H1 (cell line): ENCODE measurements around the gene NAXD. TPM values are rescaled to one million over a fixed set of nuclear protein-coding genes. Genes with fewer than 3 reads are reported as not detected.

Source experiments
- CTCF ChIA-PET: fragments of 300-600 bp; sonication (Branson Sonifier 250); formaldehyde crosslinking; loops from one replicate; lab custom pipeline; 2021; ENCODE audit not compliant: partially characterized antibody; lab: Charles Lee
- POLR2A ChIA-PET: fragments of 300-600 bp; sonication (Branson Sonifier 250); formaldehyde crosslinking; loops from one replicate; lab custom pipeline; 2021; ENCODE audit warnings: inconsistent platforms; ENCODE audit not compliant: partially characterized antibody; lab: Charles Lee
- DNase-seq, 2 experiments: peaks; one replicate each; pipeline versions ENCODE4 v3.0.0 to v3.0.0-alpha.2; 2010 to 2022; ENCODE audit warnings: low spot score in 2 of 2, low read depth in 1 of 2, mixed read lengths in 1 of 2
- FAIRE-seq: peaks from 2 replicates; lab custom pipeline; 2011; peaks lifted over from hg19 to GRCh38; lab: Jason Lieb, UNC
- H2AFZ ChIP-seq: 2 replicates; pipeline ENCODE4 v1.8.1; 2012; ENCODE audit warnings: low read length, inconsistent platforms
- H2AK5ac ChIP-seq: 2 replicates; pipeline ENCODE4 v1.6.1; 2013; ENCODE audit warnings: low read depth, low read length
- H2BK120ac ChIP-seq: replicated peaks from 2 replicates; pipeline ENCODE3; 2013; ENCODE audit warnings: low read depth, low read length, inconsistent platforms
- H2BK12ac ChIP-seq: 2 replicates; pipeline ENCODE4 v1.6.1; 2013; ENCODE audit warnings: low read depth, low read length
- H2BK15ac ChIP-seq: 2 replicates; pipeline ENCODE4 v1.6.1; 2013; ENCODE audit warnings: low read length
- H2BK20ac ChIP-seq: 2 replicates; pipeline ENCODE4 v1.6.1; 2013; ENCODE audit warnings: low read length
- H2BK5ac ChIP-seq: 2 replicates; pipeline ENCODE4 v1.6.1; 2013; ENCODE audit warnings: low read depth, low read length
- H3K14ac ChIP-seq: 2 replicates; pipeline ENCODE4 v1.6.1; 2013; ENCODE audit warnings: inconsistent platforms; ENCODE audit not compliant: insufficient read length
- H3K18ac ChIP-seq: 2 replicates; pipeline ENCODE4 v1.6.1; 2013; ENCODE audit warnings: low read length; ENCODE audit errors: extremely low read depth
- H3K23ac ChIP-seq: 2 replicates; pipeline ENCODE4 v1.6.1; 2013; ENCODE audit warnings: inconsistent platforms; ENCODE audit not compliant: insufficient read length
- H3K23me2 ChIP-seq: 2 replicates; pipeline ENCODE4 v1.6.1; 2013; ENCODE audit warnings: low read depth, low read length
- H3K27ac ChIP-seq: 2 replicates; pipeline ENCODE4 v1.6.1; 2011; ENCODE audit warnings: low read depth, low read length, inconsistent platforms
- H3K27me3 ChIP-seq, 4 experiments: replicated peaks in 1 of 4; 1 replicate in 1 of 4; 2 replicates in 3 of 4; pipeline versions ENCODE4 v1.6.1 to v1.8.1; 2011 to 2013; ENCODE audit warnings: low read length in 3 of 4, mild to moderate bottlenecking in 3 of 4, inconsistent platforms in 2 of 4, mixed read lengths in 2 of 4, moderate library complexity in 1 of 4; ENCODE audit not compliant: control insufficient read depth in 3 of 4, insufficient read depth in 3 of 4; ENCODE audit errors: extremely low read depth in 1 of 4
- H3K36me3 ChIP-seq, 4 experiments: 2 replicates each; pipeline versions ENCODE4 v1.6.1 to v1.8.1; 2011 to 2013; ENCODE audit warnings: mild to moderate bottlenecking in 4 of 4, low read length in 3 of 4, moderate library complexity in 2 of 4, control low read depth in 1 of 4, inconsistent platforms in 1 of 4; ENCODE audit not compliant: insufficient read depth in 4 of 4, control insufficient read depth in 2 of 4
- H3K4ac ChIP-seq: replicated peaks from 2 replicates; pipeline ENCODE3; 2013; ENCODE audit warnings: low read length, low read depth, mixed read lengths, inconsistent platforms; ENCODE audit not compliant: insufficient read length
- H3K4me1 ChIP-seq, 4 experiments: replicated peaks in 1 of 4; 1 replicate in 1 of 4; 2 replicates in 3 of 4; pipeline versions ENCODE4 v1.6.1 to v1.8.1; 2011 to 2013; ENCODE audit warnings: low read length in 3 of 4, inconsistent platforms in 2 of 4, mixed read lengths in 1 of 4; ENCODE audit not compliant: insufficient read depth in 4 of 4, control insufficient read depth in 3 of 4
- H3K4me2 ChIP-seq, 2 experiments: 2 replicates each; pipeline versions ENCODE4 v1.6.1 to v1.8.1; 2011 to 2013; ENCODE audit warnings: low read depth in 2 of 2, low read length in 2 of 2, control low read depth in 1 of 2, inconsistent platforms in 1 of 2, mild to moderate bottlenecking in 1 of 2; ENCODE audit not compliant: insufficient read depth in 1 of 2
- H3K4me3 ChIP-seq, 4 experiments: fragments of 200-600, 300-600 bp in 1 of 4; sonication (generic), shearing (Covaris generic), sonication (Bioruptor Twin) in 1 of 4; 2 replicates each; pipeline versions ENCODE4 v1.5.1 to v1.8.1; 2011 to 2016; ENCODE audit warnings: low read length in 4 of 4, low read depth in 3 of 4, control low read depth in 2 of 4, inconsistent platforms in 2 of 4, mild to moderate bottlenecking in 2 of 4, mixed read lengths in 1 of 4, moderate library complexity in 1 of 4; ENCODE audit not compliant: insufficient read depth in 2 of 4; ENCODE audit errors: extremely low read depth in 1 of 4
- H3K56ac ChIP-seq: replicated peaks from 2 replicates; pipeline ENCODE3; 2013; ENCODE audit warnings: low read depth, mild to moderate bottlenecking, mixed read lengths, low read length, inconsistent platforms; ENCODE audit not compliant: insufficient read length
- H3K79me1 ChIP-seq: 2 replicates; pipeline ENCODE4 v1.6.1; 2013; ENCODE audit warnings: low read depth, low read length, control low read depth
- H3K79me2 ChIP-seq, 2 experiments: 2 replicates each; pipeline versions ENCODE4 v1.6.1 to v1.8.1; 2012 to 2013; ENCODE audit warnings: low read length in 2 of 2, mild to moderate bottlenecking in 2 of 2, inconsistent platforms in 1 of 2; ENCODE audit not compliant: insufficient read depth in 2 of 2, control insufficient read depth in 1 of 2
- H3K9ac ChIP-seq, 4 experiments: replicated peaks in 1 of 4; 1 replicate in 1 of 4; 2 replicates in 3 of 4; pipeline versions ENCODE4 v1.6.1 to v1.8.1; 2011 to 2013; ENCODE audit warnings: low read depth in 3 of 4, low read length in 3 of 4, control low read depth in 2 of 4, mild to moderate bottlenecking in 2 of 4, moderate library complexity in 2 of 4, inconsistent platforms in 1 of 4; ENCODE audit errors: extremely low read depth in 1 of 4
- H3K9me3 ChIP-seq, 2 experiments: 2 replicates each; pipeline versions ENCODE4 v1.6.1 to v1.8.1; 2012 to 2013; ENCODE audit warnings: mild to moderate bottlenecking in 2 of 2, moderate library complexity in 2 of 2, control low read depth in 1 of 2, inconsistent platforms in 1 of 2, low read depth in 1 of 2, low read length in 1 of 2, mixed read lengths in 1 of 2; ENCODE audit not compliant: insufficient read depth in 2 of 2
- H4K20me1 ChIP-seq, 2 experiments: replicated peaks in 1 of 2; 2 replicates each; pipeline versions ENCODE3 to v1.8.1; 2011 to 2013; ENCODE audit warnings: inconsistent platforms in 2 of 2, low read length in 2 of 2, mild to moderate bottlenecking in 1 of 2; ENCODE audit not compliant: insufficient read depth in 2 of 2, control insufficient read depth in 1 of 2
- H4K5ac ChIP-seq: 2 replicates; pipeline ENCODE4 v1.6.1; 2013; ENCODE audit warnings: low read length, low read depth, mixed read lengths, inconsistent platforms; ENCODE audit not compliant: insufficient read length
- H4K8ac ChIP-seq: 2 replicates; pipeline ENCODE4 v1.8.0; 2013; ENCODE audit warnings: mild to moderate bottlenecking, moderate library complexity, low read length, inconsistent platforms; ENCODE audit not compliant: insufficient read depth; ENCODE audit errors: extremely low read depth
- H4K91ac ChIP-seq: replicated peaks from 2 replicates; pipeline ENCODE3; 2013; ENCODE audit warnings: low read length, mixed read lengths, inconsistent platforms; ENCODE audit not compliant: insufficient read length
- EZH2 ChIP-seq: fragments of 200-600 bp; sonication (generic); IDR thresholded peaks from 2 replicates; pipeline ENCODE4 v1.7.1; 2012; ENCODE audit warnings: low read depth, mild to moderate bottlenecking, moderate library complexity, low read length, inconsistent platforms; ENCODE audit not compliant: severe bottlenecking
- HDAC6 ChIP-seq: IDR thresholded peaks from one replicate; pipeline ENCODE4 v1.7.1; 2012; ENCODE audit warnings: low read depth, mild to moderate bottlenecking, inconsistent platforms, low read length, moderate library complexity
- JUND ChIP-seq: IDR thresholded peaks from 2 replicates; pipeline ENCODE4 v1.6.1; 2011; ENCODE audit warnings: mild to moderate bottlenecking, improper control_type of control experiment, low read length
- KDM1A ChIP-seq: fragments of 200-600, 300-600 bp; sonication (generic); IDR thresholded peaks from 2 replicates; pipeline ENCODE4 v1.7.1; 2016; ENCODE audit warnings: mild to moderate bottlenecking, low read length, borderline replicate concordance
- POLR2AphosphoS5 ChIP-seq: IDR thresholded peaks from 2 replicates; pipeline ENCODE4 v1.6.1; 2011; ENCODE audit warnings: low read depth, low read length
- RFX5 ChIP-seq: IDR thresholded peaks from 2 replicates; pipeline ENCODE4 v1.6.1; 2011; ENCODE audit warnings: low read depth, low read length, improper control_type of control experiment, borderline replicate concordance
- SIRT6 ChIP-seq: IDR thresholded peaks from one replicate; pipeline ENCODE4 v1.7.1; 2012; ENCODE audit warnings: low read length, inconsistent platforms
- SP2 ChIP-seq: IDR thresholded peaks from 2 replicates; pipeline ENCODE4 v1.6.1; 2012; ENCODE audit warnings: mild to moderate bottlenecking, low read length, inconsistent platforms
- TAF7 ChIP-seq: optimal IDR thresholded peaks from 2 replicates; pipeline ENCODE3; 2011; ENCODE audit warnings: low read depth, mild to moderate bottlenecking, inconsistent platforms, low read length, moderate library complexity, borderline replicate concordance
- USF2 ChIP-seq: IDR thresholded peaks from 2 replicates; pipeline ENCODE4 v1.6.1; 2011; ENCODE audit warnings: low read length, improper control_type of control experiment
- YY1 ChIP-seq: IDR thresholded peaks from 2 replicates; pipeline ENCODE4 v1.6.1; 2011; ENCODE audit warnings: low read depth, mild to moderate bottlenecking, low read length
- WGBS, 2 experiments: shearing (Covaris generic) in 1 of 2; methylation state at CpG; one replicate each; pipeline versions ENCODE4 v1.1.6 to v1.1.7; 2013 to 2015; ENCODE audit warnings: low lambda C conversion rate in 2 of 2, mixed read lengths in 2 of 2, inconsistent platforms in 1 of 2, low coverage in 1 of 2, missing lambda C conversion rate in 1 of 2; ENCODE audit not compliant: insufficient replicate concordance in 2 of 2, insufficient coverage in 1 of 2, insufficient read length in 1 of 2; ENCODE audit errors: extremely low coverage in 1 of 2, missing lambda C conversion rate in 1 of 2; 5-methylcytosine and 5-hydroxymethylcytosine counted together
- polyA plus RNA-seq, 7 experiments: library from polyadenylated mRNA; depleted of rRNA in 3 of 7; stranded (reverse) in 5 of 7; unstranded in 2 of 7; fragments of >200 nt in 5 of 7; fragments of 200-250 nt in 2 of 7; gene quantifications; 1 replicate in 5 of 7; 2 replicates in 1 of 7; 4 replicates in 1 of 7; pipeline versions ENCODE4 v1.2.1 to v1.2.3, GENCODE V29; 2011 to 2013; ENCODE audit warnings: missing spikeins in 2 of 7, mixed read lengths in 2 of 7
- total RNA-seq: library from RNA; stranded (reverse); fragmentation: NEBNext Ultra II Directional; extraction: Animal tissue kit (Norgen Biotek cat#: 25700); gene quantifications from 2 replicates; pipeline ENCODE4 v1.2.1, GENCODE V29; 2021

The NAXD gene
- total and polyA plus RNA-seq, 2 of the 8 experiments (the other 6 are each of a cell fraction or from before 2014, with no cell fraction given): 25.4 to 35.5 TPM

DNA sequence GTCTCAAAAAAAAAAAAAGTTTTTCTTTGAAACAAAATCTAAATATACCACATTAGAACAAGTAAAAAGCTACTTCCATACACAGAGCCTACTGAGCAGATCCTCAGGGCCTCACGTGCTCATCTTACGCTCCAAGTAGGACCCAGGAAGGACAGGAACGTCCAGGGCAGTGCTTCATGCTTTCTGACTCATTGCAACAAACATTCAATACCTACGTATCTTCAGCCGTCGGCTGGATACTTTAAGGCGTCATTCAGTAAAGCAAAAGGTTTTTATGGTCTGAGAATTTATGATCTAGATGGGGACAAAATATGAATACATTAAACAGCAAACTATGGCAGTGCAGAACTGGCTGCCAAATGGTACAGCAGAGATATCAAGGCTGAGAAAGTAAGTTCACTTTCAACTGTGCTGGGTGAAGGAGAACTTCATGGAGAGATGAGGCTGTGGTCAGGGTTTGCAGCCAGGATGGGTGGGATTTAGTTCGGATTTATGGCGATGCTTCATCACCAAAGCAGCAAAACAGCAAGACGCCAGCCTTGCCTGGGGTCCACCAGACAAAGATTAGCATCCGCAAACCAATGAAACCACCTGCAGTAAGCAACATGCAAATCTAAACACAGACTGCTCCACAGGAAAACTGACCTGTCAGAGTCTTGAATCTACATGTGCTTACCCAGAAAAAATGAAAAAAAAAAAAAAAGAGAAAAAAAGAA lies 70.1 kb downstream of the NAXD start:
- Histone ChIP-seq H2BK5ac (no peak overlapping the region), H4K91ac (no peak overlapping the region), H3K14ac (no peak overlapping the region), H3K23ac (no peak overlapping the region), H3K4me2 (no peak overlapping the region), H3K23me2 (no peaks in the 10 kb centered on the region), H3K18ac (no peak overlapping the region), H2BK20ac (no peak overlapping the region), H3K9me3 (no peaks in the 10 kb centered on the region), H3K27me3 (no peaks in the 10 kb centered on the region), H2BK120ac (no peak overlapping the region), H3K79me2 (no peaks in the 10 kb centered on the region), H3K4me3 (no peak overlapping the region), H4K8ac (no peak overlapping the region), H3K4me1 (no peaks in the 10 kb centered on the region), H2AFZ (no peak overlapping the region), H3K27ac (no peak overlapping the region), H2BK12ac (no peak overlapping the region), H4K20me1 (peaks cover 2 to 3% of the 10 kb centered on the region in 2 experiments), H3K56ac (no peak overlapping the region), H2BK15ac (no peak overlapping the region), H3K79me1 (no peaks in the 10 kb centered on the region), H3K9ac (no peak overlapping the region), H3K36me3 (peaks cover 8 to 27% (median 17%) of the 10 kb centered on the region in 4 experiments; a peak in 5 of 8 replicates), H2AK5ac (no peak overlapping the region), H4K5ac (no peak overlapping the region), H3K4ac (no peak overlapping the region)
- FAIRE-seq: no peak
- 93% methylated on average over 11 of the region's 11 CpGs; no CpG with 5 or more reads in 1 of the 2 experiments for WGBS, 2 experiments
- CTCF ChIA-PET: interaction anchor here (2.6 to 4.1 kb wide), 2 partner anchors 18 to 128 kb away, joined by 13 to 27 read pairs; no protein-coding TSS in a partner anchor
- DNase-seq: no peak
- POLR2A ChIA-PET: no interaction called here
- no peak for TF ChIP-seq SIRT6
- no peak for TF ChIP-seq YY1
- no peak for TF ChIP-seq POLR2AphosphoS5
- no peak for TF ChIP-seq USF2
- TF ChIP-seq TAF7: no peak
- TF ChIP-seq SP2: no peak
- no peak for TF ChIP-seq JUND
- no peak for TF ChIP-seq KDM1A
- no peak for TF ChIP-seq RFX5
- no peak for TF ChIP-seq HDAC6
- TF ChIP-seq EZH2: no peak
